ENCODE measurements around the gene SRP68.

DNA sequence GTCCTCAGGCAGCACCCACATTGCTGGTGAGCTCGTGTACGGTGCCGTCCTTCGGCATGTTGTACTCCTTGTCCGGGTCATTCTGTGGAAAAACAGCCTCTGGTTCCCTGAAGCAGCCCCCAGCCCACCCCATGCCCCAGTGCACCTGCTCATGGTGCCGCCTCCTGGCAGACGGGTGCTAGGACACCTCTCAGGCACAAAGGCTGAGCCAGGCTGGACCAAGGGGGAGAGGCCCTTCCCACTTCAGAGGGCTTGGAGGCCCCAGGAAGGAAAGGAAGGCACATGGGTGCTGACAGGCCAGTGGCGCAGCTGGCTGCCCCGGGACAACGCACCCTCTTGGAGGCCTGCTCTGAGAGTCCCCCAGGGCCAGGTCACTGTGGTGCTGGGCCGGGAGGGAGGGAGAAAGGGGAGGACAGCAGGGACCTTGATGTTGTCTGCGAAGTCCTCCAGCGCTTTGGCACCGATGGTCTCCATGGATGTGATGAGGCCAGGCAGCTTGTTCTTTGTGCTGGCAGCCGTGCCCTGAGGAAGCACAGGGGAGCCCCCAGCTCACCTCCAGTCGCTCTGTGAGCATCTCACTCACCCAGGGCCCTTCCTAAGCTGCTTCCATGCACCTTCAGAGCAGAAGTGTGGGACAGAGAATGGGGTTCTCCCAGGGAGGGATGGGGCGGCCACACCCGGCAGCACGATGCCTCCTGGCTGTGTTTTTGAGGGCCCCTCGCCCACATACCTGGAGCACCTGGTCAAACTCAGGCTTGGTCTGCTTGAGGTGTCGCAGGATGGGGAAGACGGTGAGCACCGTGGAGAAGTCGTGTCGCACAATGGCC lies 15.9 kb upstream of the SRP68 start:
- TF ChIP-seq, protein P1, sequence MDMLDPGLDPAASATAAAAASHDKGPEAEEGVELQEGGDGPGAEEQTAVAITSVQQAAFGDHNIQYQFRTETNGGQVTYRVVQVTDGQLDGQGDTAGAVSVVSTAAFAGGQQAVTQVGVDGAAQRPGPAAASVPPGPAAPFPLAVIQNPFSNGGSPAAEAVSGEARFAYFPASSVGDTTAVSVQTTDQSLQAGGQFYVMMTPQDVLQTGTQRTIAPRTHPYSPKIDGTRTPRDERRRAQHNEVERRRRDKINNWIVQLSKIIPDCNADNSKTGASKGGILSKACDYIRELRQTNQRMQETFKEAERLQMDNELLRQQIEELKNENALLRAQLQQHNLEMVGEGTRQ (CRISPR knock-in tag; IDR thresholded peaks at IDR 0.05), result no peak
- TF ChIP-seq NR2C2 (CRISPR knock-in tag; IDR thresholded peaks at IDR 0.05), result no peak
